DND-41 (cell line): ENCODE results near the gene MCF2L2.
"Not testable (repeated sequence)": the region's sequence is repeated elsewhere in the genome, so short reads cannot be mapped to it uniquely, and the experiment has no call there.

Experiments used
- ATAC-seq: fragments of 200-7000 bp; cut with Tn5 transposase; 3 replicates; pipeline ENCODE4 v1.9.1; 2021; ENCODE audit warnings: low read depth; ENCODE audit not compliant: insufficient read depth
- DNase-seq: peaks from one replicate; pipeline ENCODE4 v3.0.0-alpha.2; 2020
- H2AFZ ChIP-seq: 2 replicates; pipeline ENCODE4 v1.6.0; 2012; ENCODE audit warnings: low read depth, low read length
- H3K27ac ChIP-seq: 2 replicates; pipeline ENCODE4 v1.5.1; 2012; ENCODE audit warnings: low read length, inconsistent platforms
- H3K27me3 ChIP-seq: fragments of 200-600 bp; sonication (generic); 2 replicates; pipeline ENCODE4 v1.6.0; 2012; ENCODE audit warnings: low read length, mild to moderate bottlenecking, inconsistent platforms; ENCODE audit not compliant: insufficient read depth, poor library complexity
- H3K36me3 ChIP-seq: 2 replicates; pipeline ENCODE4 v1.5.1; 2012; ENCODE audit warnings: low read length, inconsistent platforms; ENCODE audit not compliant: insufficient read depth
- H3K4me1 ChIP-seq: 2 replicates; pipeline ENCODE4 v1.5.1; 2012; ENCODE audit warnings: mild to moderate bottlenecking, low read length; ENCODE audit not compliant: insufficient read depth
- H3K4me2 ChIP-seq: 2 replicates; pipeline ENCODE4 v1.6.0; 2012; ENCODE audit warnings: mild to moderate bottlenecking, moderate library complexity, low read length, inconsistent platforms; ENCODE audit not compliant: insufficient read depth
- H3K4me3 ChIP-seq, 2 experiments: fragments of 200-600 bp in 1 of 2; shearing (Covaris generic) in 1 of 2; 2 replicates each; pipeline ENCODE4 v1.5.1; 2012 to 2016; ENCODE audit warnings: inconsistent platforms in 2 of 2, low read length in 2 of 2, mild to moderate bottlenecking in 2 of 2, low read depth in 1 of 2, moderate library complexity in 1 of 2
- H3K79me2 ChIP-seq: 2 replicates; pipeline ENCODE4 v1.6.0; 2012; ENCODE audit warnings: low read length, inconsistent platforms; ENCODE audit not compliant: insufficient read depth
- H3K9ac ChIP-seq: 2 replicates; pipeline ENCODE4 v1.6.0; 2012; ENCODE audit warnings: low read depth, mild to moderate bottlenecking, inconsistent platforms, low read length, moderate library complexity
- H3K9me3 ChIP-seq: 2 replicates; pipeline ENCODE4 v1.5.1; 2012; ENCODE audit warnings: low read length, moderate library complexity, mild to moderate bottlenecking, inconsistent platforms; ENCODE audit not compliant: insufficient read depth, severe bottlenecking
- H4K20me1 ChIP-seq: 2 replicates; pipeline ENCODE4 v1.6.0; 2012; ENCODE audit warnings: low read length; ENCODE audit not compliant: insufficient read depth
- EZH2 ChIP-seq: IDR thresholded peaks from 3 replicates; pipeline ENCODE4 v1.6.1; 2012; ENCODE audit warnings: borderline replicate concordance, low read depth, mild to moderate bottlenecking, moderate library complexity, low read length, inconsistent platforms; ENCODE audit not compliant: severe bottlenecking
- TF ChIP-seq, protein P1 (sequence below): IDR thresholded peaks from 2 replicates; pipeline ENCODE4 v1.5.1; 2012; ENCODE audit warnings: borderline replicate concordance, low read length, moderate library complexity, mild to moderate bottlenecking; ENCODE audit not compliant: poor library complexity, severe bottlenecking; ENCODE audit errors: extremely low read depth

MCF2L2 gene

DNA sequence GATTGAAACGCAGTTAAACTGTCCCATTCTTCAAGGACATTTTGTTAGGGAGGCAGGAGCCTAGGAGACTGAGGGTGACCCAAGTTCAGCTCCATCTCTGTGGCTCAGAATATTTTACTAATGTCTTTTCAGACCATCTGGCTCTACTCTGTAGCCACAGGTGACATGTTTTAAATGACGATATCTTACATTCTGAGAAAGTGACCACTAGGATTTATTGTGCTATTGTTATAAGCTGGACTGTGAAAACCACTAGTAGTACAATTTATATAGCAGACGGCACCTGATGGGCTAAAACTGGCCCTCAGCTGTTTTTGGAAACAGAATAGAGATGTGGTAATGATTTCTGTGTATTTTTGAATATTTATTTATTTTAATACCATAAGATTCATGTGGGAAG lies 55.5 kb downstream of the MCF2L2 start:
- no peak overlapping the region for H3K4me2 ChIP-seq
- TF ChIP-seq EZH2: no peak
- TF ChIP-seq, protein P1, sequence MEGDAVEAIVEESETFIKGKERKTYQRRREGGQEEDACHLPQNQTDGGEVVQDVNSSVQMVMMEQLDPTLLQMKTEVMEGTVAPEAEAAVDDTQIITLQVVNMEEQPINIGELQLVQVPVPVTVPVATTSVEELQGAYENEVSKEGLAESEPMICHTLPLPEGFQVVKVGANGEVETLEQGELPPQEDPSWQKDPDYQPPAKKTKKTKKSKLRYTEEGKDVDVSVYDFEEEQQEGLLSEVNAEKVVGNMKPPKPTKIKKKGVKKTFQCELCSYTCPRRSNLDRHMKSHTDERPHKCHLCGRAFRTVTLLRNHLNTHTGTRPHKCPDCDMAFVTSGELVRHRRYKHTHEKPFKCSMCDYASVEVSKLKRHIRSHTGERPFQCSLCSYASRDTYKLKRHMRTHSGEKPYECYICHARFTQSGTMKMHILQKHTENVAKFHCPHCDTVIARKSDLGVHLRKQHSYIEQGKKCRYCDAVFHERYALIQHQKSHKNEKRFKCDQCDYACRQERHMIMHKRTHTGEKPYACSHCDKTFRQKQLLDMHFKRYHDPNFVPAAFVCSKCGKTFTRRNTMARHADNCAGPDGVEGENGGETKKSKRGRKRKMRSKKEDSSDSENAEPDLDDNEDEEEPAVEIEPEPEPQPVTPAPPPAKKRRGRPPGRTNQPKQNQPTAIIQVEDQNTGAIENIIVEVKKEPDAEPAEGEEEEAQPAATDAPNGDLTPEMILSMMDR: no peak
- no peaks in the 10 kb centered on the region for H3K79me2 ChIP-seq
- H3K27ac ChIP-seq: no peak overlapping the region
- H3K4me1 ChIP-seq: no peaks in the 10 kb centered on the region
- peaks cover 11% of the 10 kb centered on the region for H3K27me3 ChIP-seq
- no peaks in the 10 kb centered on the region for H4K20me1 ChIP-seq
- DNase-seq (no peak), ATAC-seq (no peak)
- H3K4me3 ChIP-seq: no peak overlapping the region
- no peak overlapping the region for H3K9ac ChIP-seq
- H3K36me3 ChIP-seq: no peaks in the 10 kb centered on the region
- no peaks in the 10 kb centered on the region for H3K9me3 ChIP-seq
- H2AFZ ChIP-seq: no peak overlapping the region

DNA sequence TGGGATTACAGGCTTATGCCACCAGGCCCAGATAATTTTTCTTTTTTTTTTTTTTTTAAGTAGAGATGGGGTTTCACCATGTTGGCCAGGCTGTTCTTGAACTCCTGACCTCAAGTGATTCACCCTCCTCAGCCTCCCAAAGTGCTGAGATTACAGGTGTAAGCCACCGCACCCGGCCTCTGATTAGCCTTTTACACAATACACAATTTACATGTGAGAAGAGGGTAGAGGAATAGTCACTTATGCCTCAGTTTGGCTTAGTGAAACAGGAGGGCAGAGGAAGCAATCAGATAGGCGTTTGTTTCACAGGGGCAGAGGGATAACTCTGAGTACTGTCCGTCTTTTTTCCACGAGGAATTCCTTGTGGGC lies 56.8 kb downstream of the MCF2L2 start:
- peaks cover 11% of the 10 kb centered on the region for H3K27me3 ChIP-seq
- not testable (repeated sequence) for H3K9me3 ChIP-seq, H3K79me2 ChIP-seq, H2AFZ ChIP-seq, DNase-seq, H3K9ac ChIP-seq, ATAC-seq, H3K4me2 ChIP-seq, H3K4me3 ChIP-seq, H3K27ac ChIP-seq, H4K20me1 ChIP-seq, H3K36me3 ChIP-seq, H3K4me1 ChIP-seq

DNA sequence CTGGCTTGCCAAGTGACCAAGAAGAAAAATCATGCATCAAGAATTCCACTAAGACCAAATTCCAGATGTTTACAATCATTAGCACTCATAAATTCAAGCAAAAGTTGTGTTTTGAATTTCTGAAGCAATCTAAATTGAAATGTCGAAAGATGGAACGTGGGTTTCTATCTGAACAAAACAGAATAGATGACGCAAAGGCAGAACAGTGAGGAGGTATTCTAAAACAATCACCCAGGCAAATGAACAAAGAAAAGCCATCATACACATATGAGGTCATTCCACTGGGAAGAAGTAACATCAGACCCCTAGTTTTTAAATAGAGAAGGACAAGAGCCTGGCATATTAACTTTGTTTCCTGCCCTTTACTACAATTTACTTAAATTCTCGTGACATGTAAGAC lies 58.0 kb downstream of the MCF2L2 start:
- Histone ChIP-seq H3K4me1 (no peaks in the 10 kb centered on the region), H3K9me3 (no peaks in the 10 kb centered on the region), H3K9ac (no peak overlapping the region), H3K4me3 (no peak overlapping the region), H3K27me3 (peaks cover 15% of the 10 kb centered on the region), H3K36me3 (no peaks in the 10 kb centered on the region), H3K79me2 (no peaks in the 10 kb centered on the region), H3K4me2 (no peak overlapping the region), H4K20me1 (no peaks in the 10 kb centered on the region), H2AFZ (no peak overlapping the region), H3K27ac (no peak overlapping the region)
- TF ChIP-seq EZH2: no peak
- TF ChIP-seq, protein P1: no peak
- ATAC-seq (no peak), DNase-seq (no peak)

DNA sequence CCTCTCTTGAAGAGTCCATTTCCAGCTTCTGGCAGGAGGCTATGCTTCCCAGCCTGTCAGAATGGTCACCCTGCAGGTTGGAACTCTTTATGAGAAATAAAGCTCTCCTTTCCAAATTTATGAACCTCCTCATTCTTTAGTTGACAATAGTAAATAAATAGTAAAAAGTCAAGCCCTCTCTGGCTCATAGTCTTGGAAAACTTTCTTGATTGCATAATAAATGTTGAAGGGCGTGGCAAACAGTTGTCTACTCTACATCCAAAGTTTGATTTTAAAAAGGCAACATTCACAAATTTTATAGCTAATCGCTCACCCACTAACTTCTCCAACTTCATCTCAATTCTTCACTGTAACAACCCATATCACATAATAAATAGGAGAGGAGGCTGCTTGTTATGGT lies 58.8 kb downstream of the MCF2L2 start:
- Histone ChIP-seq H3K4me2 (no peak overlapping the region), H2AFZ (no peak overlapping the region), H3K79me2 (no peaks in the 10 kb centered on the region), H3K4me1 (no peaks in the 10 kb centered on the region), H3K9me3 (no peaks in the 10 kb centered on the region), H3K27ac (no peak overlapping the region), H3K9ac (no peak overlapping the region), H3K4me3 (no peak overlapping the region), H3K36me3 (no peaks in the 10 kb centered on the region), H3K27me3 (peaks cover 15% of the 10 kb centered on the region), H4K20me1 (no peaks in the 10 kb centered on the region)
- no peak for ATAC-seq
- TF ChIP-seq, protein P1: no peak
- no peak for TF ChIP-seq EZH2
- DNase-seq: no peak
